HepG2 (cell line): ENCODE data around the gene SAMD4A. TPM values are rescaled to one million over a fixed set of nuclear protein-coding genes. Genes with fewer than 3 reads are reported as not detected.

Experiments used
- ATAC-seq: fragments of 200-7000 bp; cut with Tn5 transposase; 3 replicates; pipeline ENCODE4 v1.9.1; 2020; ENCODE audit warnings: mild to moderate bottlenecking, moderate library complexity
- BruUV-seq: library from RNA; stranded (reverse); fragments of 400-500 nt; replicated peaks from 2 replicates; lab custom pipeline; 2021; lab: Mats Ljungman, UMichigan
- CTCF ChIA-PET: fragments of 300-600 bp; formaldehyde crosslinking; extraction: SDS; loops from one replicate; lab custom pipeline; 2021; ENCODE audit warnings: low total read pairs, inconsistent platforms, low intra/inter-chr PET ratio; lab: Yijun Ruan, JAX
- POLR2A ChIA-PET: fragments of 350-600 bp; sonication (Branson Sonifier 250); formaldehyde crosslinking; loops from one replicate; lab custom pipeline; 2020; ENCODE audit warnings: antibody characterized with exemption, inconsistent platforms; lab: Yijun Ruan, JAX
- DNase-seq: peaks from one replicate; pipeline ENCODE4 v3.0.0-alpha.2; 2015; ENCODE audit warnings: low spot score
- FAIRE-seq: peaks from 3 replicates; lab custom pipeline; 2011; peaks lifted over from hg19 to GRCh38; lab: Jason Lieb, UNC
- H2AFZ ChIP-seq: one replicate; pipeline ENCODE4 v1.6.1; 2011; ENCODE audit warnings: low read length, inconsistent platforms
- H3K27ac ChIP-seq: fragments of 300-600 bp; 3 replicates; pipeline ENCODE4 v1.8.0; 2011; ENCODE audit warnings: mixed run types, mild to moderate bottlenecking, mixed read lengths, low read length, inconsistent platforms; ENCODE audit not compliant: insufficient read depth; ENCODE audit errors: extremely low read length
- H3K27me3 ChIP-seq, 2 experiments: fragments of 200-600 bp in 1 of 2; 2 replicates in 1 of 2; 3 replicates in 1 of 2; pipeline versions ENCODE4 v1.6.0 to v1.8.0; 2011; ENCODE audit warnings: low read length in 2 of 2, mild to moderate bottlenecking in 2 of 2, moderate library complexity in 2 of 2, inconsistent platforms in 1 of 2; ENCODE audit not compliant: insufficient read depth in 2 of 2, control insufficient read depth in 1 of 2
- H3K36me3 ChIP-seq, 2 experiments: fragments of 200-600 bp in 1 of 2; replicated peaks in 1 of 2; 2 replicates in 1 of 2; 3 replicates in 1 of 2; pipeline versions ENCODE4 v1.5.1 to v1.8.0; 2011; ENCODE audit warnings: low read length in 2 of 2, inconsistent platforms in 1 of 2; ENCODE audit not compliant: insufficient read depth in 2 of 2, control insufficient read depth in 1 of 2
- H3K4me1 ChIP-seq: 2 replicates; pipeline ENCODE4 v1.5.1; 2012; ENCODE audit warnings: low read length, inconsistent platforms; ENCODE audit not compliant: insufficient read depth
- H3K4me2 ChIP-seq: 2 replicates; pipeline ENCODE4 v1.6.0; 2011; ENCODE audit warnings: low read depth, low read length, inconsistent platforms
- H3K4me3 ChIP-seq, 3 experiments: fragments of 200-600 bp in 1 of 3; sonication (generic), shearing (Covaris generic) in 1 of 3; replicated peaks in 1 of 3; 2 replicates each; pipeline ENCODE4 v1.5.1; 2011 to 2016; ENCODE audit warnings: low read length in 3 of 3, inconsistent platforms in 2 of 3, low read depth in 2 of 3, mild to moderate bottlenecking in 2 of 3, control low read depth in 1 of 3, mixed read lengths in 1 of 3; ENCODE audit not compliant: insufficient read depth in 1 of 3
- H3K79me2 ChIP-seq: one replicate; pipeline ENCODE4 v1.6.1; 2011; ENCODE audit warnings: low read length, inconsistent platforms; ENCODE audit not compliant: insufficient read depth
- H3K9ac ChIP-seq: 2 replicates; pipeline ENCODE4 v1.6.0; 2011; ENCODE audit warnings: mild to moderate bottlenecking, low read depth, low read length, inconsistent platforms; ENCODE audit not compliant: insufficient read depth
- H3K9me3 ChIP-seq: 2 replicates; pipeline ENCODE4 v1.5.1; 2012; ENCODE audit warnings: mild to moderate bottlenecking, low read length
- H4K20me1 ChIP-seq: 2 replicates; pipeline ENCODE4 v1.6.0; 2011; ENCODE audit warnings: inconsistent platforms, mild to moderate bottlenecking, low read length, moderate library complexity; ENCODE audit not compliant: insufficient read depth
- ARNT ChIP-seq: fragments of 450-650 bp; IDR thresholded peaks from 2 replicates; pipeline ENCODE4 v1.6.1; 2017
- DDIT3 ChIP-seq: sonication (generic); formaldehyde crosslinking; IDR thresholded peaks from 2 replicates; pipeline ENCODE4 v1.4.0; 2020; ENCODE audit warnings: mild to moderate bottlenecking, missing genetic modification reagents
- DPF2 ChIP-seq: sonication (generic); formaldehyde crosslinking; IDR thresholded peaks from 2 replicates; pipeline ENCODE4 v1.4.0; 2020; ENCODE audit warnings: mild to moderate bottlenecking, low read depth, missing genetic modification reagents, borderline replicate concordance
- RFXAP ChIP-seq: sonication (generic); formaldehyde crosslinking; IDR thresholded peaks from 2 replicates; pipeline ENCODE4 v1.4.0; 2020; ENCODE audit warnings: missing genetic modification reagents, borderline replicate concordance
- SRSF9 ChIP-seq: fragments of 200-400 bp; formaldehyde crosslinking; IDR thresholded peaks from 2 replicates; pipeline ENCODE4 v1.6.1; 2018; ENCODE audit warnings: borderline replicate concordance, mild to moderate bottlenecking, low read depth, low read length; ENCODE audit not compliant: insufficient read depth, poor library complexity, severe bottlenecking
- ZNF256 ChIP-seq: sonication (generic); formaldehyde crosslinking; conservative IDR thresholded peaks from 2 replicates; pipeline ENCODE4 v1.4.0; 2020; ENCODE audit warnings: missing genetic modification reagents
- WGBS: methylation state at CpG from one replicate; pipeline ENCODE4 v1.1.6; 2017; ENCODE audit warnings: low lambda C conversion rate; 5-methylcytosine and 5-hydroxymethylcytosine counted together
- in situ Hi-C: cut with HindIII; loops from 2 replicates; pipeline ENCODE4 v1.10.0; 2017; ENCODE audit warnings: low pct_unique_long_range_greater_than_20kb; ENCODE audit not compliant: extremely low pct_ligation_motif_present
- intact Hi-C: fragments of 100-400 bp; cut with micrococcal nuclease; formaldehyde crosslinking; loops from one replicate; pipeline ENCODE4 v1.10.0; 2022; ENCODE audit not compliant: unreplicated experiment
- polyA plus RNA-seq, 8 experiments: library from polyadenylated mRNA; depleted of rRNA in 3 of 8; stranded (reverse) in 7 of 8; unstranded in 1 of 8; fragments of >200 nt; fragmentation: Illumina TruSeq in 4 of 8; extraction: Trizol in 4 of 8; gene quantifications; 2 replicates each; pipeline versions ENCODE4 v1.2.1 to v1.2.3, GENCODE V29; 2011 to 2016; ENCODE audit warnings: low read depth in 4 of 8, missing spikeins in 1 of 8, mixed read lengths in 1 of 8; ENCODE audit not compliant: insufficient read depth in 1 of 8
- total RNA-seq, 5 experiments: library from RNA; depleted of rRNA; stranded (reverse); fragments of >200 nt; fragmentation: Illumina TruSeq; extraction: Trizol; gene quantifications; 2 replicates each; pipeline ENCODE4 v1.2.3, GENCODE V29; 2016; ENCODE audit warnings: low read depth in 1 of 5
- TF ChIP-seq, protein P1 (sequence below): sonication (generic); formaldehyde crosslinking; IDR thresholded peaks from 2 replicates; pipeline ENCODE4 v1.8.0; 2022; ENCODE audit warnings: mild to moderate bottlenecking, missing genetic modification reagents, moderate library complexity
- TF ChIP-seq, protein P2 (sequence below): sonication (generic); formaldehyde crosslinking; IDR thresholded peaks from 2 replicates; pipeline ENCODE4 v1.4.0; 2020; ENCODE audit warnings: mild to moderate bottlenecking, missing genetic modification reagents

Gene SAMD4A
- total and polyA plus RNA-seq, 2 of the 13 experiments (the other 11 are each of a cell fraction or from before 2014, with no cell fraction given) = 11.8 to 13.0 TPM

DNA sequence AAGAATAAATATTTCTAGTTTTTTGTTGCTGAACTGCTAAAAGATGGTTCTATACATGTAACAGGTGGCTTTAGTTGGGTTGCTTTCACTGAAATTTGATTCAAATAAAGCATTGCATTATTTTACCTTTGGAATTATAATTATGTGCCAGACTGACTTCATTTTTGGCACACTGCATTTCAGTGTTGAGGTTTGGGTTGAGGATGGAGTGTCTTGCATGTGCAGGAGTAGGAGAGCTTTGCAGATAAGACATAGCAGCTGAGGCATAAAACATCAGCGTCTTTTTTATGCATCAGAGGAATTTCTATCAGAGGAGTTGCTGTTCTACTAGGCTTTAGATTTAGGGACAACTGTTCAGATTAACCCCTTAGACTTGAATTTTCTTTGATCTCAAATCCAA is 17.2 kb downstream of the SAMD4A start:
- Histone ChIP-seq H3K79me2 (peaks cover 84% of the 10 kb centered on the region), H3K9ac (no peak overlapping the region), H4K20me1 (peaks cover 49% of the 10 kb centered on the region), H2AFZ (no peak overlapping the region), H3K36me3 (peaks cover 5 to 23% of the 10 kb centered on the region in 2 experiments; a peak in 4 of 5 replicates), H3K4me2 (no peak overlapping the region), H3K27me3 (no peaks in the 10 kb centered on the region), H3K4me3 (no peak overlapping the region), H3K9me3 (no peaks in the 10 kb centered on the region), H3K4me1 (peaks cover 29% of the 10 kb centered on the region), H3K27ac (no peak overlapping the region)
- BruUV-seq = no TSS peak
- ChIA-PET POLR2A (no interaction called here), CTCF (no interaction called here)
- FAIRE-seq (no peak), ATAC-seq (no peak), DNase-seq (no peak)
- intact Hi-C loops = no loop called here
- WGBS = 94% methylated on average over 1 of the region's 1 CpG
- in situ Hi-C loops = no loop called here
- TF ChIP-seq ZNF256 = no peak
- no peak for TF ChIP-seq DPF2
- TF ChIP-seq, protein P1, sequence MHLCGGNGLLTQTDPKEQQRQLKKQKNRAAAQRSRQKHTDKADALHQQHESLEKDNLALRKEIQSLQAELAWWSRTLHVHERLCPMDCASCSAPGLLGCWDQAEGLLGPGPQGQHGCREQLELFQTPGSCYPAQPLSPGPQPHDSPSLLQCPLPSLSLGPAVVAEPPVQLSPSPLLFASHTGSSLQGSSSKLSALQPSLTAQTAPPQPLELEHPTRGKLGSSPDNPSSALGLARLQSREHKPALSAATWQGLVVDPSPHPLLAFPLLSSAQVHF (CRISPR knock-in tag) = no peak
- TF ChIP-seq, protein P2, sequence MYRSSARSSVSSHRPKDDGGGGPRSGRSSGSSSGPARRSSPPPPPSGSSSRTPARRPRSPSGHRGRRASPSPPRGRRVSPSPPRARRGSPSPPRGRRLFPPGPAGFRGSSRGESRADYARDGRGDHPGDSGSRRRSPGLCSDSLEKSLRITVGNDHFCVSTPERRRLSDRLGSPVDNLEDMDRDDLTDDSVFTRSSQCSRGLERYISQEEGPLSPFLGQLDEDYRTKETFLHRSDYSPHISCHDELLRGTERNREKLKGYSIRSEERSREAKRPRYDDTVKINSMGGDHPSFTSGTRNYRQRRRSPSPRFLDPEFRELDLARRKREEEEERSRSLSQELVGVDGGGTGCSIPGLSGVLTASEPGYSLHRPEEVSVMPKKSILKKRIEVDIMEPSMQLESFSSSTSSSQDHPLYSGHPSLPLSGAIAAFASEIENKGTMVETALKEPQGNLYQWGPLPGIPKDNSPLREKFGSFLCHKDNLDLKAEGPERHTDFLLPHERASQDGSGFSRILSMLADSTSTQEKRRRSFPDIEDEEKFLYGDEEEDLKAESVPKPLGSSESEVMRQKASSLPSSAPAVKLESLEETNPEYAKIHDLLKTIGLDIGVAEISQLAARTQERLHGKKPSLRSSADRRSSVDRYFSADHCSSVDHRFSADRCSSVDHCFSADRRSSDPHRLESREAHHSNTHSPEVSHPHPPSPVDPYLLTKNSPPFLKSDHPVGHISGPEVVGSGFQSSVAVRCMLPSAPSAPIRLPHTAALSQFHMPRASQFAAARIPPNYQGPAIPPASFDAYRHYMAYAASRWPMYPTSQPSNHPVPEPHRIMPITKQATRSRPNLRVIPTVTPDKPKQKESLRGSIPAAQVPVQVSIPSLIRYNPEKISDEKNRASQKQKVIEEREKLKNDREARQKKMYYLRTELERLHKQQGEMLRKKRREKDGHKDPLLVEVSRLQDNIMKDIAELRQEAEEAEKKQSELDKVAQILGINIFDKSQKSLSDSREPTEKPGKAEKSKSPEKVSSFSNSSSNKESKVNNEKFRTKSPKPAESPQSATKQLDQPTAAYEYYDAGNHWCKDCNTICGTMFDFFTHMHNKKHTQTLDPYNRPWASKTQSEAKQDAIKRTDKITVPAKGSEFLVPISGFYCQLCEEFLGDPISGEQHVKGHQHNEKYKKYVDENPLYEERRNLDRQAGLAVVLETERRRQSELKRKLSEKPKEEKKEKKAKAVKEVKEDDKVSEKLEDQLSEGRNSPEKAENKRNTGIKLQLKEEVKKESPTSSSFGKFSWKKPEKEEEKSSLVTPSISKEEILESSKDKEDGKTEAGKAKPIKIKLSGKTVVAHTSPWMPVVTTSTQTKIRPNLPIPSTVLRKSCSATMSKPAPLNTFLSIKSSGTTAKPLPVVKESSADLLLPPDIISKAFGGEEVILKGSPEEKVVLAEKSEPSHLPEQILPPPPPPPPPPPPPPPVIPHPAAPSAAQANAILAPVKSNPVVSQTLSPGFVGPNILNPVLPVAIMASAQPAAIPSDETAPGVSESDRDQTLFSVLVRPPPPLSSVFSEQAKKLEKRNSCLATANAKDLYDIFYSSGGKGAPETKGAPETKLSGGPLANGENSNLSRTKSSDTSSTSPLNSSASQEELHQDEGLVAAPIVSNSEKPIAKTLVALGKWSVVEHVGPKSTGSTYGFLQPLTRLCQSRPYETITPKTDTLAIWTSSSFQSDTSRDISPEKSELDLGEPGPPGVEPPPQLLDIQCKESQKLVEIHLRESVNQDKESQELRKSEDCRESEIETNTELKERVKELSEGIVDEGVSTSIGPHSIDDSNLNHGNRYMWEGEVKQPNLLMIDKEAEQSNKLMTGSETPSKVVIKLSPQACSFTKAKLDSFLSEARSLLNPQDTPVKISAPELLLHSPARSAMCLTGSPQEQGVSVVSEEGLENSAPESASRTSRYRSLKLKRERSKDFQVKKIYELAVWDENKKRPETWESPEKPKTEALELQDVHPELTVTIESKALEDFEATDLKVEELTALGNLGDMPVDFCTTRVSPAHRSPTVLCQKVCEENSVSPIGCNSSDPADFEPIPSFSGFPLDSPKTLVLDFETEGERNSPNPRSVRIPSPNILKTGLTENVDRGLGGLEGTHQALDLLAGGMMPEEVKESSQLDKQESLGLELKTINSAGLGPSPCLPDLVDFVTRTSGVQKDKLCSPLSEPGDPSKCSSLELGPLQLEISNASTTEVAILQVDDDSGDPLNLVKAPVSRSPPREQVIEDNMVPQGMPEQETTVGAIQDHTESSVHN = no peak
- TF ChIP-seq ARNT = no peak
- TF ChIP-seq RFXAP = no peak
- no peak for TF ChIP-seq DDIT3 (CRISPR knock-in tag)
- TF ChIP-seq SRSF9 = no peak
